GM12874 (cell line): ENCODE measurements around the gene PPARD.

Experiments used
- CTCF ChIP-seq: IDR thresholded peaks from 2 replicates; pipeline ENCODE4 v1.5.1; 2011; ENCODE audit warnings: low read depth, mild to moderate bottlenecking, control low read depth, low read length, moderate library complexity; ENCODE audit not compliant: insufficient read depth

PPARD gene

DNA sequence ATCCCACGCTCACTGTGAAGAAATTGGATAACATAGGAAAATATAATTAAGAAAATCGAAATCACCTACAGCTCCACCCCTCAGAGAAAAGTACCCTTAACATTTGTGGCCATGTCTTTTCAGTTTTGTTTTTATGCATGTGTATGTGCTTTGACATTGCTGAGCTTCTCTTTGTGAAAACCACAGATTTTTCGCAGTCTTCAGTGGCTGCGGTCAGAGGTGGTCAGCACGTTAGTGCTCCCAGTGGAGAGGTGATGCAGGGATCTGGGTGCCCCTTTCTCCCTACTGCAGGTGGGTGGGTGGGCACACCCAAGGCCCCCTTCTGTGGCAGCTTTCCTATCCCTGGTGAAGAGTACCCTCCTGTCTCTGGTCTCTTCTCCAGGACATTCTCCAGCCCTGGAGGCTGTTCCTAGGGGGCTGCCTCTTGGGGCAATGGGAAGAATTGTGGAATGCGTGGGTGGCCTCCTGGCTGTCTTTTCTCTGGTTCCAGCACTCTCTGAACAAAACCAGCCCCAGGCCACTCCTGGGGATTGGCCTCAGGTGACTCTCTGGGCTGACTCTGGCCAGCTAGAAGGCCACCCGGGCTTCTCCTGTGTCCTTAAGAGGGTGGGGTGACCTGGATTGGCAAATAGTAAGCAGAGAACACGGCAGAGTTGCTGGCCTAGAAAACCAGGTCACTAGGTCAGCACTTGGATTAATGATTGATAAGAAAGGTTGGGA lies 59.9 kb downstream of the PPARD start:
- no peak for TF ChIP-seq CTCF

DNA sequence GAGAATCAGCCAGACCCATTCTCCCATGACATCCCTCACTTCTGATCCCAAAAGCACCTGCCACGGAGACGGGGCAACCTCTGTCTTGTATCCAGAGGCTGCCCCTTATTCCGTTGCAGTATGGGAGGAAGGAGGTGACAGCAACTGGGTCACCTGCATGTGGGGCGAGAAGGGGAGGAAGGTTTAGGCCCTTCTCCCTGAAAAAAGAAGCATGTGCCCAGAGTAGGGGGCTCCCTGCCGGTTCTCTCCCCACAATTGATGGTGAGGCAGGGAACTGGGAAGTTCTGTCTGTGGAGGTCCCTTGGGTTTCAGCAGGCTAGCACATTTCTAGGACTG lies 60.5 kb downstream of the PPARD start:
- no peak for TF ChIP-seq CTCF

DNA sequence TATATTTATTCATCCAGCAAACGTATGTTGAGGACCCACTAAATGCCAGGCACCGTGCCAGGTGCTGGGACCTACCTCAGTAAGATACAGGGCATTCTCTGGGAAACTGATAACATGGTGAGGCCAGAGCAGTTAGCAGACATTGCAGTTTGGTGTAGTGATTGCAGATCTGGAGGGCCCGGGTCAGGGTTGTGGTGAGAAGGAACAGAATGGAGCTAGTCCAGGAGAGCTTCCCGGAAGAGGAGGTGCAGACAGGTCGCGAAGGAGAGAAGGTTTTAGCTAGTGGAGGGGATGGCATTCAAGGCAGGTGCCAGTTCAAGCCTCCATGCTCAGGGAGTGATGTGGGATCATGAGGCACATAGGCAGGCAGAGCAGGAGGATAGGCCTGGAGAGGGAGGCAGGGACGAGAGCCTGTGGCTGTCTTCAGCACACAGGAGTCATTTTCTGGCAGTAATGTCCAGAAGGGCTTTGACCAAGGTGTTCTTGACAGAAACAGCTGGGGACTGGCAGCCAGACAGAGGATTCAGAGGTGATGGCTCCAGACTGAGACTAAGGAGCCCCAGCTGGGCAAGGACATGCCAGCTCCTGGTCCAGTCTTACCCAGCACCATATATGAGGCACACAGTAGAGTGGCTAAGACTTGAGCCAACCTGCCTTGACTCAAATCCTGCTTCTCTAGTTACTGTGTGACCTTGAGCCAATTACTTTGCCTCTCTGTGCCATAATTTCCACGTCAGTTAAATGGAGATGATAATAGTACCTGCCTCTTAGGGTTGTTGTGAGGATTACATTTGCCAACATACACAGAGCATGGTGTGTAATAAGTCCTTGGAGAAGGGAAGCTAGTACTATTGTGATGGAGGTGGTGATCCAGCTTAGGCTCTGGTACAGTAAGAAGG lies 61.4 kb downstream of the PPARD start:
- TF ChIP-seq CTCF, result no peak

DNA sequence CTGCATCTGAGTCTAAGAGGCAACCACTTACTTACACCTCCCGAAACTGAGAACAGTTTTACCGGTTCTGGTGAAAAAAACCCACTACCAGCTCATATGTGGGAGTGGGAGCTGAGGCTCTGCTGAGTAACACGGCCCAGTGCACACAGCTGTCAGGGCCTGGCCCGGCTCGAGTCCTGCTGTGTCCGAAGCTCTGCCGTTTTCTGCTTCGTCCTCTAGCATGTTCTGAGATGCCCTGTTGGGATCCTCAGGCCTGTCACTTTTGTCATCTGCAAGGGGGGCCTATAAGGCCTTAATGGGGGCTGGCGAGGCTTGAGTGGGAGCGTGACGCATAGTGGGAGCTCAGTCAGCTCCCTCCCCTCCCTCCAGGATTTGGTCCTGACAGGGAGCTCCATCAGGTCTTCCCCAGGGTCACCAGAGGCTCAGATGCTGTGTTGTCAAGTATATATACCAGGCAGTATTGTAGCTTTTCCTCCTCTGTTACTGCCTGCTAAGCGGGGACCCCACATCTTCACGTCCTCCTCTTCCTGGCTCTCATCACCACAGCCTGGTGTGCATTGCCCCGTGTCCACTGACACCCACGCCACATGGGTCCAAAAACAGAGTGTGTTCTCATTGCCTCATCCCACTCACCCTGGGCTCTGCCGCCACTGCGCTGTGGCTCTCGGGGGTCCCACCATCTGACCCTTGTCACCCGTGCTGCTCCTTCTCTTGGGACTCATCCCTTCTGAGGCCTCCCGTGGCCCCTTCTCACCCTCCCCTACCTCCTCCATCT lies 64.5 kb downstream of the PPARD start:
- TF ChIP-seq CTCF, result no peak

GRCh38 chr6:35409245-35409644 lies 66.9 kb downstream of the PPARD start:
- TF ChIP-seq CTCF, result no peak

DNA sequence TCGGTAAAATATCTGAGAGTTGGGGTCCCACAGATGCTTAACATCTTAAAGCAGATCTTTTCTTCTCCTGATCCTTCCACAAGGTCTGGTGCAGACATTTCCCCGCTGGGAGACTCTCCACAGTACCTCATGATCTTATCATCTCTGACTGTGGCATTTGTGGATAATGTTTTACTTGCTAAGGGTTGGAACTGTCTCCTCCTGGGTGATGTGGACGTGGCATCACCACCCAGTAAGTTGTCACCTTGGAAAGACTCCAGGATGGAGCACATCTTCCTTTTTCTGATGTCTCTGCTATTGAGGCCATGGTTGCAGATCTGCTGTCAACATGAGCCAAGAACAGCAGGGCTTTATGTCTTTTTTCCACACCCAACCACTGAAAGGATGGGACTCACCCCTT lies 67.8 kb downstream of the PPARD start:
- no peak for TF ChIP-seq CTCF

- TF ChIP-seq CTCF, result no peak
Observed at GRCh38 chr6:35411066-35411465, 68.7 kb downstream of the PPARD start.
